ENCODE data around the gene SLC7A6.
"Not testable (repeated sequence)": the region's sequence is repeated elsewhere in the genome, so short reads cannot be mapped to it uniquely, and the experiment has no call there.

The SLC7A6 gene

GRCh38 chr16:68287276-68288251 lies 23.2 kb downstream of the SLC7A6 start:
- intact Hi-C loops (cut with micrococcal nuclease): no loop called here
- Mint-ChIP-seq H3K9me3 (no peaks in the 10 kb centered on the region), H3K4me3 (no peak overlapping the region)

GRCh38 chr16:68288252-68288650 lies 23.9 kb downstream of the SLC7A6 start:
- H3K4me3 Mint-ChIP-seq: no peak overlapping the region

More at GRCh38 chr16:68287276-68288251, 23.2 kb downstream of the SLC7A6 start:
- Mint-ChIP-seq H3K27me3 (no peaks in the 10 kb centered on the region), H3K27ac (no peak overlapping the region), H3K36me3 (ENCODE audit: low read depth) (peaks cover 70% of the 10 kb centered on the region), H3K4me1 (ENCODE audit: low read depth) (peaks cover 84% of the 10 kb centered on the region)

GRCh38 chr16:68288796-68289195 lies 24.5 kb downstream of the SLC7A6 start:
- H3K27me3 Mint-ChIP-seq; H3K4me3 Mint-ChIP-seq; H3K27ac Mint-ChIP-seq; intact Hi-C loops (cut with micrococcal nuclease); H3K9me3 Mint-ChIP-seq: not testable (repeated sequence)
- Mint-ChIP-seq H3K4me1 (ENCODE audit: low read depth) (peaks cover 72% of the 10 kb centered on the region), H3K36me3 (ENCODE audit: low read depth) (peaks cover 73% of the 10 kb centered on the region)

More at GRCh38 chr16:68288252-68288650, 23.9 kb downstream of the SLC7A6 start:
- Mint-ChIP-seq H3K4me1 (ENCODE audit: low read depth) (peaks cover 77% of the 10 kb centered on the region), H3K36me3 (ENCODE audit: low read depth) (peaks cover 72% of the 10 kb centered on the region), H3K27me3 (no peaks in the 10 kb centered on the region), H3K27ac (no peak overlapping the region), H3K9me3 (no peaks in the 10 kb centered on the region)
- intact Hi-C loops (cut with micrococcal nuclease): no loop called here

- Mint-ChIP-seq H3K36me3 (ENCODE audit: low read depth) (peaks cover 75% of the 10 kb centered on the region), H3K27ac (peak overlapping the region; percentile 45), H3K4me3 (peak overlapping the region; percentile 8), H3K9me3 (no peaks in the 10 kb centered on the region), H3K4me1 (ENCODE audit: low read depth) (peaks cover 68% of the 10 kb centered on the region), H3K27me3 (no peaks in the 10 kb centered on the region)
- intact Hi-C loops (cut with micrococcal nuclease): no loop called here
Observed at GRCh38 chr16:68289202-68289601, 24.9 kb downstream of the SLC7A6 start.

- Mint-ChIP-seq H3K27me3 (no peaks in the 10 kb centered on the region), H3K36me3 (ENCODE audit: low read depth) (peaks cover 75% of the 10 kb centered on the region), H3K9me3 (no peaks in the 10 kb centered on the region), H3K27ac (peak overlapping the region; percentile 45), H3K4me3 (peak overlapping the region; percentile 8), H3K4me1 (ENCODE audit: low read depth) (peaks cover 62% of the 10 kb centered on the region)
- intact Hi-C loops (cut with micrococcal nuclease): no loop called here
Observed at GRCh38 chr16:68289621-68290329, 25.4 kb downstream of the SLC7A6 start.

GRCh38 chr16:68290450-68290849 lies 26.1 kb downstream of the SLC7A6 start:
- H3K27me3 Mint-ChIP-seq: no peaks in the 10 kb centered on the region
- intact Hi-C loops (cut with micrococcal nuclease): no loop called here
- H3K36me3 Mint-ChIP-seq (ENCODE audit: low read depth): peaks cover 80% of the 10 kb centered on the region
- no peaks in the 10 kb centered on the region for H3K9me3 Mint-ChIP-seq
- peak overlapping the region; percentile 45 for H3K27ac Mint-ChIP-seq
- H3K4me3 Mint-ChIP-seq: no peak overlapping the region
- H3K4me1 Mint-ChIP-seq (ENCODE audit: low read depth): peaks cover 55% of the 10 kb centered on the region

GRCh38 chr16:68291227-68291626 lies 26.9 kb downstream of the SLC7A6 start:
- H3K4me3 Mint-ChIP-seq: no peak overlapping the region
- no peaks in the 10 kb centered on the region for H3K9me3 Mint-ChIP-seq
- H3K27ac Mint-ChIP-seq: peak overlapping the region; percentile 45
- H3K36me3 Mint-ChIP-seq (ENCODE audit: low read depth): peaks cover 87% of the 10 kb centered on the region
- H3K27me3 Mint-ChIP-seq: no peaks in the 10 kb centered on the region
- H3K4me1 Mint-ChIP-seq (ENCODE audit: low read depth): peaks cover 55% of the 10 kb centered on the region
- intact Hi-C loops (cut with micrococcal nuclease): no loop called here

GRCh38 chr16:68292425-68292824 lies 28.1 kb downstream of the SLC7A6 start:
- Mint-ChIP-seq H3K27me3 (no peaks in the 10 kb centered on the region), H3K27ac (no peak overlapping the region), H3K4me1 (ENCODE audit: low read depth) (peaks cover 55% of the 10 kb centered on the region), H3K9me3 (no peaks in the 10 kb centered on the region), H3K4me3 (no peak overlapping the region), H3K36me3 (ENCODE audit: low read depth) (peaks cover 88% of the 10 kb centered on the region)
- intact Hi-C loops (cut with micrococcal nuclease): no loop called here

- peaks cover 42% of the 10 kb centered on the region for H3K4me1 Mint-ChIP-seq (ENCODE audit: low read depth)
Observed at GRCh38 chr16:68296291-68296690, 32.0 kb downstream of the SLC7A6 start.

GRCh38 chr16:68296693-68297092 lies 32.4 kb downstream of the SLC7A6 start:
- Mint-ChIP-seq H3K36me3 (ENCODE audit: low read depth) (peaks cover 100% of the 10 kb centered on the region), H3K27me3 (no peaks in the 10 kb centered on the region), H3K4me1 (ENCODE audit: low read depth) (peaks cover 42% of the 10 kb centered on the region), H3K4me3 (peak overlapping the region; percentile 30), H3K9me3 (no peaks in the 10 kb centered on the region), H3K27ac (peak overlapping the region; percentile 82)
- intact Hi-C loops (cut with micrococcal nuclease): no loop called here

More at GRCh38 chr16:68296291-68296690, 32.0 kb downstream of the SLC7A6 start:
- intact Hi-C loops (cut with micrococcal nuclease): no loop called here
- peaks cover 100% of the 10 kb centered on the region for H3K36me3 Mint-ChIP-seq (ENCODE audit: low read depth)
- H3K4me3 Mint-ChIP-seq: peak overlapping the region; percentile 30
- no peaks in the 10 kb centered on the region for H3K9me3 Mint-ChIP-seq
- H3K27me3 Mint-ChIP-seq: no peaks in the 10 kb centered on the region
- peak overlapping the region; percentile 82 for H3K27ac Mint-ChIP-seq

- peak overlapping the region; percentile 82 for H3K27ac Mint-ChIP-seq
- no peaks in the 10 kb centered on the region for H3K9me3 Mint-ChIP-seq
- H3K36me3 Mint-ChIP-seq (ENCODE audit: low read depth): peaks cover 100% of the 10 kb centered on the region
- intact Hi-C loops (cut with micrococcal nuclease): no loop called here
- no peak overlapping the region for H3K4me3 Mint-ChIP-seq
- H3K4me1 Mint-ChIP-seq (ENCODE audit: low read depth): peaks cover 42% of the 10 kb centered on the region
- H3K27me3 Mint-ChIP-seq: no peaks in the 10 kb centered on the region
Observed at GRCh38 chr16:68297908-68298307, 33.6 kb downstream of the SLC7A6 start.

- Mint-ChIP-seq H3K9me3 (no peaks in the 10 kb centered on the region), H3K4me1 (ENCODE audit: low read depth) (peaks cover 42% of the 10 kb centered on the region), H3K27ac (peak overlapping the region; percentile 46), H3K27me3 (no peaks in the 10 kb centered on the region), H3K36me3 (ENCODE audit: low read depth) (peaks cover 100% of the 10 kb centered on the region), H3K4me3 (no peak overlapping the region)
- intact Hi-C loops (cut with micrococcal nuclease): no loop called here
Observed at GRCh38 chr16:68298312-68298711, 34.0 kb downstream of the SLC7A6 start.

GRCh38 chr16:68298907-68299561 lies 34.7 kb downstream of the SLC7A6 start:
- H3K4me1 Mint-ChIP-seq (ENCODE audit: low read depth): peaks cover 42% of the 10 kb centered on the region
- no peak overlapping the region for H3K27ac Mint-ChIP-seq

More at GRCh38 chr16:68298907-68299561, 34.7 kb downstream of the SLC7A6 start:
- intact Hi-C loops (cut with micrococcal nuclease): no loop called here
- H3K9me3 Mint-ChIP-seq: no peaks in the 10 kb centered on the region
- no peak overlapping the region for H3K4me3 Mint-ChIP-seq
- peaks cover 100% of the 10 kb centered on the region for H3K36me3 Mint-ChIP-seq (ENCODE audit: low read depth)
- no peaks in the 10 kb centered on the region for H3K27me3 Mint-ChIP-seq

All from dendritic cell treated with granulocyte-macrophage colony-stimulating factor and Interleukin-4, amounts not matched to agents 40 ng/mL and 50 ng/mL, for 4 days (primary cell).